HG02840 (cell line): ENCODE data around the gene SMARCD3.

Experiments
- ATAC-seq: cut with Tn5 transposase; IDR thresholded peaks from one replicate; pipeline ENCODE4 v1.9.1; 2021; ENCODE audit warnings: mild to moderate bottlenecking, moderate library complexity, moderate number of reproducible peaks; ENCODE audit not compliant: unreplicated experiment, low FRiP score

Gene SMARCD3

DNA sequence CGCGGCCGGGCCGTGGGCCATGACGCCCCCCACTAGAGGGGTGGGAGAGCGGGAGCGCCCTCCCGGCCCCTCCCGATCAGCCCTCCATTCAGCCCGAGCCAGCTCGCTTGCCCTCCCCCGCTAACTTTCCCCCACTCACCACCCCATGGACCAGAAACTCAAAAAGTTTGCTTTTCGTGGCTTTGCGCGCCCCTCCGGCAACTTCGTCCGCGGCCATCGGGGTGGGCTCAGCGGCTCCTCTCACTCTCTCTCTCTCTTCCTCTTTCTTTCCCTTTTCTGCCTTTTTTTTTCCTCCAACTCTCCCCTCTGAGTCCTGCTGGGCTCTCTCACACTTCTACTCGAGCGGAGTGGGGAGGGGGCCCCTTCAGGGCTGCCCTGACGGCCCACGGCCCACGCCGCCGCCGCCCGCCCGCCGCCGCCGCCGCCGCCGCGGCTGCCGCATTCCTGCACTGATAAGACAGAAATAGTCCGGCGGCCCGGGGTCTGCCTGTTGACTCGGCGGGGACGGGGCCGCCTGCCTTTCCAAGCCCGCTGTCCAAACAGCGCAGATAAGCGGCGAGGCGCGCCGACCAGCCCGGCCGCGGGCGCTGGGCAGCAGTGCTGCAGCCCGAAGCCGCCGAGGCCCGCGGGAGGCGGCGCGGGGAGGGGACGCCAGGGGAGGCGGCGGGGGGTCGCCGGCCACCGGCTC is at the start of gene SMARCD3:
TSS of gene SMARCD3 (minus strand) at position 349 of the 688 bp plus-strand sequence. CDS start at position 217, 132 bp downstream.
- no peak for ATAC-seq

- ATAC-seq, result no peak
These were observed 47.9 kb upstream of the SMARCD3 start for GRCh38 chr7:151296202-151296992.

DNA sequence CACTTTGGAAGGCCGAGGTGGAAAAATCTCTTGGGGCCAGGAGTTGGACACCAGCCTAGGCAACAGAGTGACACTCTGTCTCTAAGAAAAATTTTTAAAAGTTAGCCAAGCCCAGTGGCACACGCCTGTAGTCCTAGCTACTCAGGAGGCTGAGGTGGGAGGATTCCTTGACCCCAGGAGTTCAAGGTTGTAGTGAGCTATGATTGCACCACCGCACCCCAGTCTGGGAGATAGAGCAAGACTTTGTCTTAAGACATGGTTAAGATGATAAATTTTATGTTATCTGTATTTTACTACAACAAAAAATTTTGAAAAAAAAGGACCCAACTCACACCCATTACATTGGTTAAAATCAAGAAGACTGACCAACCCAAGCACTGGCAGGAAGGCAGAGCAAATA is 44.4 kb upstream of the SMARCD3 start:
- ATAC-seq, result no peak

GRCh38 chr7:151291206-151291605 is 42.7 kb upstream of the SMARCD3 start:
- ATAC-seq, result no peak

GRCh38 chr7:151290355-151290760 is 41.9 kb upstream of the SMARCD3 start:
- no peak for ATAC-seq

GRCh38 chr7:151289891-151290290 is 41.4 kb upstream of the SMARCD3 start:
- no peak for ATAC-seq

- no peak for ATAC-seq
These were observed 37.7 kb upstream of the SMARCD3 start for GRCh38 chr7:151286148-151286547.

GRCh38 chr7:151283302-151283701 is 34.8 kb upstream of the SMARCD3 start:
- ATAC-seq, result no peak

DNA sequence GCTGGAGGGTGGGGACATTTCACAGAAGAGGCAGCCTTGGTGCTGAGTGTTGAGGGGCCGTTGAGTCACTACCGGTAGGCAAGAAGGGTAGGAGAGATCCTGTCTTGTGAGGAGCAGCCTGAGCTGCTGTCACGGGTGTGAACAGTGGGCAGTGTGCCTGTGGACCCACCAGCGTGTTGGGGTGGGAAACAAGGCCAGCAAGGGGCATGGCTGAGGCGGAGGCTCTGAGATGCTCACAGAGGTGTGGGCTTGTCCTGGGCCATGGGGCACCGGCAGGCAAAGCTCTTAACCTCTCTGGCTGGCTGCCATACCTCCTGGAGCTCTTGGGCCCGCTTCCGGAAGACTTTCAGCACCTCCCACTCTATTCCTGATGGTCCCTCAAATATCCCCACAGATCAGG is 33.6 kb upstream of the SMARCD3 start:
- ATAC-seq, result no peak

- ATAC-seq, result no peak
These were observed 33.2 kb upstream of the SMARCD3 start for GRCh38 chr7:151281686-151282085.

GRCh38 chr7:151280388-151281019 is 32.0 kb upstream of the SMARCD3 start:
- ATAC-seq, result no peak

DNA sequence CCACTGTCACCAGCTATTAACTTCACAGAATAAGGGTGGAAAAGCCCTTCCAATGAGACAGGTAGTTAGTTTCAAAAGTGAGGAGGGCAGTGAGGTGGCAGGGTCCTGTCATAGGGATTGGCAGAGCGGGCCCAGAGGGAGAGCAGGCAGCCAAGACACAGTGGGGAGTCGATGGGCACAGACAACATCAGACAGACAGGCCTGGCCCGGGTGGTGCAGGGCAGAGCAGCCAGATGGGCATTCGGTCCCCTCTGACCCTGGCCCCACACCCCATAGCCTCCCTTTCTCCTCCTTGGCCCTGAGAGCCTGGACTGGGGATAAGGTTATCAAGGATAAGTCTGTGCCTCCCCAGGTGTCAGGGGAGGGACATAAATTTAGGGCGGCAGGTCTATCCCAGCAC is 31.4 kb upstream of the SMARCD3 start:
- no peak for ATAC-seq

GRCh38 chr7:151278949-151279348 is 30.5 kb upstream of the SMARCD3 start:
- ATAC-seq, result no peak

GRCh38 chr7:151277631-151278030 is 29.1 kb upstream of the SMARCD3 start:
- no peak for ATAC-seq

DNA sequence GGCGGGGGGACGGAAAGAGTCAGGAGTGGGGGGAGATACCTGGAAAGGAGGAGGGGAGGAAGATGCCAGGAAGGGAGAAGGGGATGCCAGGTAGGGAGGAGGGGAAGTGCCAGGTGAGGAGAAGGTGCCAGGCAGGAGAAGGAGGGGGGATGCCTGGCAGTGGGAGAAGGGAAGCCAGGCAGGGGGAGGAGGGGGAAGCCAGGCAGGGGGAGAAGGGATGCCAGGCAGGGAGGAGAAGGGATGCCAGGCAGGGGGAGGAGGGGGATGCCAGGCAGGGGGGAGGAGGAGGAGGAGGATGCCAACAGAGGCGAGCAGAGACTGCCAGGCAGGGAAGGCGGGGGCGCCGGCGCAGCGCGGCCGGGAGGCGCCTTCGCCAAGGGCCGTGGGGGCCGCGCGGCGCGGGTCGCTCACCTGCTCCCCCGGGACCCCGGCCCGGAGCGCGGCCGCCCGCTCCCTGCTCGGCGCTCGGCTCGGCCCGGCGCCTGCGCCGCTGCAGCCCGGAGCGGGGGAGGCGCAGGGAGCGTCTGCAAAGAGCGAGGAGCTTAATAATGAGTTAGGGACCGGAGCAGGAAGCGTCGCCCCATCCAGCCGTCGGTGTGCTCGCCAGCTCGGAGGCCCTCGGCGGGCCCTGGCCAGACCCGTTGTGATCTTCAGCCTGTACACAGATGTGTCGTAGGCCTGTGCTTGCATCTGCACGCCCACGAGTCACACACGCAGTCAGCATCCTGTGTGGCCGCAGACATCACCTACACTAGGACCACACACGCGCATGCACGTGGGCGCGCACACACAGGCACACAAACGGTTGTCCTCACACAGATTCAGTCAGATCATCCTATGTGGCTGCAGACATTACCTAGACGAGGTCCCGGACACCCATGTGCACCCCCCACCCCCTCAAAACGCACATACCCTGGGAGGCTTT is 28.4 kb upstream of the SMARCD3 start:
- no peak for ATAC-seq

GRCh38 chr7:151275813-151276577 is 27.5 kb upstream of the SMARCD3 start:
- ATAC-seq, result no peak

DNA sequence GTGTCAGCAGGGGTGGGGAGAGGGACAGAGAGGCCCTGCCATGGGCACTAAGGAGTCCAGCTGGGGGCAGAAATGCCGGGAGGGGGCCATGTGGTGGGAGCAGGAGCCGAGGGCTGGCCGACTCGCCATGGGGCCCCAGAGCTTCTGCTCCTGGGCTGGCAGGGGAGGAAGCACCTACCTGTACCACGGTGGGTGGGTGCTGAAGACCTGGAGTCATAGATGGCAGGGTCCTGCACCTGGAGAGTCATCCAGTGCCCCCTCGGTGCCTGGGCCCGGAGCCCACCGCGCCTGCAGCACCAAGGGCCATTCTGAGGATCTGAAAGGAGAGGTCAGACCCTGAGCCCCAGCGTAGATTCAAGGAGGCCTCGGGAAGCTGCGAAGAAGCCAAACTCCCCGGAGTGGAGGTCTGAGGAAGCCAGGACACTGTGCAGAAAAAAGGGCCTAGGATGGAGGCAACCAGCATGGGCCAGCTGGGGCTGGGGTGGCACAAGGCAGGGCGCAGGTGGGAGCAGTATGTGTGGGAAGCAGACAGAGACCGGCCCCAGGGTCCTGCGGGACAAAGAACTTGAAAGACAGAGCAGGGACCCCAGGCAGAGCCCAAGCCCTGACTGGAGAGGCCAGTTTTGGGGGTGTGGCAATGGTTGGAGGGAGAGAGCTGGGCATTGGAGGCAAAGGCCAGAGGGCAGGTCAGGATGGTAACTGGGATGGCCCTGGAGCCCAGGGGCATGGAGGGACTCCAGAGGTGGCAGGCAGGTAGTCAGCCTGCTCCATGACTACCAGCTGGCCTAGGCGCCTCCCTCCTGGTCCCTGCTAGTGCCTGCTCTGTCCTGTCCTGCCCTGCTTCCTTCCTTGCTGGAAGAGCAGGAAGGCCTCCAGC is 26.7 kb upstream of the SMARCD3 start:
- no peak for ATAC-seq

GRCh38 chr7:151274396-151274795 is 25.9 kb upstream of the SMARCD3 start:
- ATAC-seq, result no peak
